GM12891 (cell line): ENCODE measurements around the gene CRK.

Experiments
- DNase-seq: peaks from one replicate; pipeline ENCODE4 v3.0.0; 2011; ENCODE audit warnings: low spot score; ENCODE audit not compliant: insufficient read length
- FAIRE-seq: peaks from 2 replicates; lab custom pipeline; 2011; peaks lifted over from hg19 to GRCh38; lab: Jason Lieb, UNC
- PAX5 ChIP-seq: IDR thresholded peaks from 2 replicates; pipeline ENCODE4 v1.6.1; 2011; ENCODE audit warnings: low read length, moderate library complexity, mild to moderate bottlenecking; ENCODE audit not compliant: insufficient read depth, severe bottlenecking
- POLR2A ChIP-seq: IDR thresholded peaks from 2 replicates; pipeline ENCODE4 v1.6.1; 2011; ENCODE audit warnings: low read depth, low read length, control low read depth
- POLR2AphosphoS5 ChIP-seq: IDR thresholded peaks from 2 replicates; pipeline ENCODE4 v1.6.1; 2011; ENCODE audit warnings: low read depth, low read length, control low read depth
- POU2F2 ChIP-seq: IDR thresholded peaks from 2 replicates; pipeline ENCODE4 v1.6.1; 2011; ENCODE audit warnings: low read depth, mild to moderate bottlenecking, control low read depth, low read length, moderate library complexity
- SPI1 ChIP-seq: IDR thresholded peaks from 2 replicates; pipeline ENCODE4 v1.6.1; 2011; ENCODE audit warnings: low read depth, low read length, control low read depth
- TAF1 ChIP-seq: IDR thresholded peaks from 2 replicates; pipeline ENCODE4 v1.6.1; 2011; ENCODE audit warnings: low read depth, low read length, control low read depth

CRK gene

DNA sequence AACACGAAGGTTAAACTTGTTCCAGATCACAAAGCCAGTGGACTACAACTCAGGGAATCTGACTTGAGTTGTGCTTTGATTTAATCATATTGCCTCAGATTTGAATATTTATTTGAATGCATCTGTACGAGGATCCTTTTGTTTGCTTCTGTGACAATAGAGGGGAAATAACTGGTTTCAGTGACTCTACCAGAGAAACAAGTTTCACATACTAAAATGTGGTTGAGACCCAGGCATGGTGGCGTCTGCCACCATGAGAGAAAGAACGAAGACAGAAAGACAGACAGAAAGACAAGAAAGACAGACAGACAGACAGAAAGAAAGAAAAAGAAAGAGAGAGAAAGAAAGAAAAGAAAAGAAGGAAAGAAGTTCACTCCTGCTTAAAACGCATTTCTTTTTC, 80.0 kb downstream of the CRK start:
- DNase-seq (no peak), FAIRE-seq (no peak)
- TF ChIP-seq SPI1, result no peak
- TF ChIP-seq PAX5, result no peak
- no peak for TF ChIP-seq POLR2A
- TF ChIP-seq POU2F2, result no peak
- no peak for TF ChIP-seq TAF1
- TF ChIP-seq POLR2AphosphoS5, result no peak

GRCh38 chr17:1375615-1376014, 80.4 kb downstream of the CRK start:
- FAIRE-seq (peak; percentile 56), DNase-seq (no peak)
- TF ChIP-seq POU2F2 (no peak), SPI1 (no peak), TAF1 (no peak)

GRCh38 chr17:1374431-1375177, 81.4 kb downstream of the CRK start:
- FAIRE-seq, result peak; percentile 69
- no peak for TF ChIP-seq TAF1
- TF ChIP-seq POU2F2, result no peak
- DNase-seq, result no peak

DNA sequence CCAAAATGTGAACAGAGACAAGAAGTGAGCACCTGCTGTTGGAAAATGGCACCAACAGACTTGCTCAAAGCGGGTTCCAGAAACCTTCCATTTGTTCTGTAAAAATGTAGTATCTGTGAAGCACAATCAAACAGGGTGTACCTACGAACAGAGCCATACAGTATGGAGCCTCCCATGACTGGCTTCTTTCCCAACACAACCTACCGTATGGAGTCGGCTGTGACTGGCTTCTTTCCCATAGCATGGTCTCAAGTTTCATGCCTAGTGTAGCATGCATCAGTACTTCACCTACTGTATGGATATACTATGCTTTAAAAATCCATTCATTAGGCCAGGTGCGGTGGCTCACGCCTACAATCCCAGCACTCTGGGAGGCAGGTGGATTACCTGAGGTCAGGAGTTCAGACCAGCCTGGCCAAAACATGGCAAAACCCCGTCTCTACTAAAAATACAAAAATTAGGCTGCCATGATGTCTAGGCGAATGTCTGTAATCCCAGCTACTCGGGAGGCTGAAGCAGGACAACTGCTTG, 82.3 kb downstream of the CRK start:
- TF ChIP-seq PAX5 (no peak), TAF1 (no peak), SPI1 (no peak), POLR2AphosphoS5 (no peak), POU2F2 (no peak), POLR2A (no peak; the same call in 1 of the 2 replicates)
- no peak for FAIRE-seq
- DNase-seq, result no peak

- FAIRE-seq, result no peak
- no peak for DNase-seq
- no peak for TF ChIP-seq TAF1
- no peak for TF ChIP-seq POLR2AphosphoS5
- TF ChIP-seq POLR2A, result no peak
- TF ChIP-seq SPI1, result no peak
- no peak for TF ChIP-seq PAX5
- no peak for TF ChIP-seq POU2F2
Observed at GRCh38 chr17:1372618-1373017, 83.4 kb downstream of the CRK start.

DNA sequence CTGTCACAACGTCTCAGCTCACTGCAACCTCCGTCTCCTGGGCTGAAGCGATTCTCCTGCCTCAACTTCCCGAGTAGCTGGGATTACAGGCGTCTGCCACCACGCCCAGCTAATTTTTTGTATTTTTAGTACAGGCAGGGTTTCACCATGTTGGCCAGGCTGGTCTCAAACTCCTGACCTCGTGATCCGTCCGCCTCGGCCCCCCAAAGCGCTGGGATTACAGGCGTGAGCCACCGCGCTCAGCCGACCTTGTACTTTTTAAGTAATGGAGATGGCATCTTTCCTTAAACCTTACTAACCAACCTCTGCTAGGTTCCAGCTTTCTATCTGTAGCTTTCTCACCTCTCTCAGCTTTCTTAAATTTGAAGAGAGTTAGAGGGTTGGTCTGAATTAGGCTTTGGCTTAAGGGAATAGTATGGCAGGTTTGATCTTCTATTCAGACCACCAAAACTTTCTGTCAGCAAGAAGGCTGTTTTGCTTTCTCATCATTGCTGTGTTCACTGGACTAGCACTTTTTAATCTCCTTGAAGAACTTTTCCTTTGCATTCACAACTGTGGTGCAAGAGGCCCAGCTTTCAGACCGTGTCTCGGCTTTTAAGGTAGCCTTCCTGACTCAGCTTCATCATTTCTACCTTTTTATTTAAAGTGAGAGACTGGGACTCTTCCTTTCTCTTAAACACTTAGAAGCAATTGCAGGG, 84.0 kb downstream of the CRK start:
- DNase-seq, result no peak
- FAIRE-seq, result no peak
- TF ChIP-seq TAF1, result no peak
- TF ChIP-seq POLR2A, result no peak
- no peak for TF ChIP-seq PAX5
- no peak for TF ChIP-seq POU2F2
- TF ChIP-seq SPI1, result no peak
- TF ChIP-seq POLR2AphosphoS5, result no peak
